PC-9 (cell line): ENCODE measurements around the gene UBE2Q2. TPM values are rescaled to one million over a fixed set of nuclear protein-coding genes. Genes with fewer than 3 reads are reported as not detected.
"Not testable (repeated sequence)": the region's sequence is repeated elsewhere in the genome, so short reads cannot be mapped to it uniquely, and the experiment has no call there.

Experiments
- BruUV-seq: library from RNA; stranded (reverse); fragments of 400-500 nt; replicated peaks from 2 replicates; lab custom pipeline; 2021; lab: Mats Ljungman, UMichigan
- CTCF ChIA-PET: fragments of 300-600 bp; sonication (Branson Sonifier 250); formaldehyde crosslinking; loops from one replicate; lab custom pipeline; 2022; ENCODE audit warnings: antibody characterized with exemption; lab: Charles Lee
- POLR2A ChIA-PET: fragments of 300-600 bp; sonication (Branson Sonifier 250); formaldehyde crosslinking; loops from one replicate; lab custom pipeline; 2022; ENCODE audit warnings: antibody characterized with exemption; ENCODE audit not compliant: unreplicated experiment; lab: Charles Lee
- DNase-seq, 2 experiments: peaks; one replicate each; pipeline versions ENCODE4 v3.0.0 to v3.0.0-alpha.2; 2015 to 2022; ENCODE audit warnings: mixed read lengths in 1 of 2
- H2AFZ ChIP-seq: fragments of 200-600 bp; sonication (generic); 2 replicates; pipeline ENCODE4 v1.8.1; 2017; ENCODE audit warnings: antibody characterized with exemption
- H3F3A ChIP-seq: fragments of 200-600 bp; sonication (generic); 2 replicates; pipeline ENCODE4 v1.8.1; 2017; ENCODE audit warnings: antibody characterized with exemption, mild to moderate bottlenecking, low read depth; ENCODE audit not compliant: insufficient read depth
- H3K27ac ChIP-seq: fragments of 200-600 bp; sonication (generic); 2 replicates; pipeline ENCODE4 v1.6.1; 2016; ENCODE audit warnings: mixed run types
- H3K27me3 ChIP-seq: fragments of 200-600 bp; sonication (generic); 2 replicates; pipeline ENCODE4 v1.6.1; 2016; ENCODE audit warnings: low read depth, mixed run types; ENCODE audit not compliant: insufficient read depth
- H3K36me3 ChIP-seq: fragments of 200-600 bp; sonication (generic); 2 replicates; pipeline ENCODE4 v1.6.1; 2016; ENCODE audit warnings: low read depth, mixed run types
- H3K4me1 ChIP-seq: fragments of 200-600 bp; sonication (generic); replicated peaks from 2 replicates; pipeline ENCODE4 v1.6.1; 2016; ENCODE audit warnings: mixed run types; ENCODE audit not compliant: insufficient read depth
- H3K4me2 ChIP-seq: fragments of 200-600 bp; sonication (generic); 2 replicates; pipeline ENCODE4 v1.6.1; 2017; ENCODE audit warnings: mixed run types
- H3K4me3 ChIP-seq: fragments of 200-600 bp; sonication (generic); 2 replicates; pipeline ENCODE4 v1.6.1; 2016; ENCODE audit warnings: mixed run types
- H3K79me2 ChIP-seq: fragments of 200-600 bp; sonication (generic); 2 replicates; pipeline ENCODE4 v1.6.1; 2017; ENCODE audit warnings: low read depth, mixed run types
- H3K9me2 ChIP-seq: fragments of 200-600 bp; sonication (generic); 2 replicates; pipeline ENCODE4 v1.8.1; 2017; ENCODE audit warnings: mild to moderate bottlenecking; ENCODE audit not compliant: insufficient read depth
- H3K9me3 ChIP-seq: fragments of 200-600 bp; sonication (generic); 2 replicates; pipeline ENCODE4 v1.8.1; 2016; ENCODE audit warnings: low read depth; ENCODE audit not compliant: insufficient read depth
- H4K20me1 ChIP-seq: fragments of 200-600 bp; sonication (generic); 2 replicates; pipeline ENCODE4 v1.8.1; 2017; ENCODE audit not compliant: insufficient read depth
- EZH2 ChIP-seq: fragments of 200-600 bp; sonication (generic); IDR thresholded peaks from 2 replicates; pipeline ENCODE4 v1.8.0; 2017; ENCODE audit warnings: antibody characterized with exemption, low read depth
- intact Hi-C: fragments of 100-400 bp; cut with micrococcal nuclease; formaldehyde crosslinking; loops from one replicate; pipeline ENCODE4 v1.10.0; 2022; ENCODE audit not compliant: unreplicated experiment
- total RNA-seq: library from RNA; stranded (reverse); gene quantifications from 2 replicates; pipeline ENCODE4 v1.2.3, GENCODE V29; 2021
- TF ChIP-seq, protein P1 (sequence below): fragments of 200-600 bp; sonication (generic); conservative IDR thresholded peaks from 2 replicates; pipeline ENCODE4 v1.6.1; 2017; ENCODE audit warnings: mixed run types, antibody characterized with exemption, mild to moderate bottlenecking, moderate library complexity

The UBE2Q2 gene
- total RNA-seq, 1 experiment from 2014 or later, result 15.6 TPM

DNA sequence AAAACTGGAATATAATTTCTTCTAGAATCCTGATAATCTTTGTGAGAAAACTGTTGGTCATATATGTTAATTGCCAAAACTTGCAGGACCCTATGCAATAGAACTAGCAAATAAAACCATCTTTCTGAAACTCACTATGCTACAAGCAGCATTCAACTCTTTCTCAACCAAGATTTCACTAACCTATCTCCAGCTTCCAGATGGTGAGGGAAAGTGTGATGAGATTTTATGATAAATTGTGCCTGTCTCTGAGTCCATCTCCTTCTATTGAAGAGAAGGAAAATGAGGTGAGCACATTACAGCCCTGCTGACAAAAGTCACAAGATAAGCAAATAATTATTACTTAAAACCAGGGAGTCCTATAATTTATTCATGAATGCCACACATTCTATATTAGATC is 44.1 kb upstream of the UBE2Q2 start:
- Histone ChIP-seq H3K27ac (no peak overlapping the region), H3K27me3 (peaks cover 30% of the 10 kb centered on the region), H4K20me1 (no peaks in the 10 kb centered on the region), H3K9me3 (no peaks in the 10 kb centered on the region), H3K4me1 (peaks cover 5% of the 10 kb centered on the region; the same call in 1 of the 2 replicates), H3K4me3 (no peak overlapping the region), H3K36me3 (no peaks in the 10 kb centered on the region), H2AFZ (no peak overlapping the region), H3K4me2 (no peak overlapping the region), H3K9me2 (no peaks in the 10 kb centered on the region), H3F3A (no peaks in the 10 kb centered on the region), H3K79me2 (no peaks in the 10 kb centered on the region)
- POLR2A ChIA-PET, result no interaction called here
- DNase-seq, result no peak
- CTCF ChIA-PET, result no interaction called here
- TF ChIP-seq, protein P1, sequence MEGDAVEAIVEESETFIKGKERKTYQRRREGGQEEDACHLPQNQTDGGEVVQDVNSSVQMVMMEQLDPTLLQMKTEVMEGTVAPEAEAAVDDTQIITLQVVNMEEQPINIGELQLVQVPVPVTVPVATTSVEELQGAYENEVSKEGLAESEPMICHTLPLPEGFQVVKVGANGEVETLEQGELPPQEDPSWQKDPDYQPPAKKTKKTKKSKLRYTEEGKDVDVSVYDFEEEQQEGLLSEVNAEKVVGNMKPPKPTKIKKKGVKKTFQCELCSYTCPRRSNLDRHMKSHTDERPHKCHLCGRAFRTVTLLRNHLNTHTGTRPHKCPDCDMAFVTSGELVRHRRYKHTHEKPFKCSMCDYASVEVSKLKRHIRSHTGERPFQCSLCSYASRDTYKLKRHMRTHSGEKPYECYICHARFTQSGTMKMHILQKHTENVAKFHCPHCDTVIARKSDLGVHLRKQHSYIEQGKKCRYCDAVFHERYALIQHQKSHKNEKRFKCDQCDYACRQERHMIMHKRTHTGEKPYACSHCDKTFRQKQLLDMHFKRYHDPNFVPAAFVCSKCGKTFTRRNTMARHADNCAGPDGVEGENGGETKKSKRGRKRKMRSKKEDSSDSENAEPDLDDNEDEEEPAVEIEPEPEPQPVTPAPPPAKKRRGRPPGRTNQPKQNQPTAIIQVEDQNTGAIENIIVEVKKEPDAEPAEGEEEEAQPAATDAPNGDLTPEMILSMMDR, result no peak
- no peak for TF ChIP-seq EZH2
- intact Hi-C loops, result no loop called here
- no TSS peak for BruUV-seq

DNA sequence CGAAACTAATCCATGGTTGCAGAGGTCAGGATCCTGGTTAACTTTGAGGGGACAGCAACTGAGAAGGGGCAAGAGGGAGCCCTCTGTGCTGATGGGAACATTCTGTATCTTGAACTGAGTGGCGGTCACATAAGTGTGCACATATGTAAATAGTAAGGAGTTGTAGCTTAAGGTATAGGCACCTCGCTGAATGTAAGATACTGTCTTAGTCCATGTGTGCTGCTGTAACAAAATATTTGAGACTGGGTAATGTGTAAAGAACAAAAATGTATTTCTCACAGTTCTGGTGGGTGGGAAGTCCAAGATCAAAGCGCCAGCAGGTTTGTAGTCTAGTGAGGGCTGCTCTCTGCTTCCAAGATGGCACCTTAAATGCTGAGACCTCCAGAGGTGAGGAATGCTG is 42.8 kb upstream of the UBE2Q2 start:
- peaks cover 30% of the 10 kb centered on the region for H3K27me3 ChIP-seq
- H2AFZ ChIP-seq, H3K79me2 ChIP-seq, H3F3A ChIP-seq, H3K4me2 ChIP-seq, H4K20me1 ChIP-seq, H3K9me3 ChIP-seq, H3K27ac ChIP-seq, BruUV-seq, H3K36me3 ChIP-seq, DNase-seq, H3K4me1 ChIP-seq, H3K9me2 ChIP-seq, H3K4me3 ChIP-seq: not testable (repeated sequence)
- CTCF ChIA-PET, result interaction anchor here (0.6 to 2.3 kb wide), 2 partner anchors 14 to 72 kb away, joined by 3 to 5 read pairs; no protein-coding TSS in a partner anchor
- POLR2A ChIA-PET, result interaction anchor here (0.6 kb wide), 1 partner anchor 57 kb away, joined by 4 read pairs; no protein-coding TSS in a partner anchor
- intact Hi-C loops, result loop anchor here (5.0 kb wide), 1 partner anchor 78 kb away; a partner anchor contains a TSS

DNA sequence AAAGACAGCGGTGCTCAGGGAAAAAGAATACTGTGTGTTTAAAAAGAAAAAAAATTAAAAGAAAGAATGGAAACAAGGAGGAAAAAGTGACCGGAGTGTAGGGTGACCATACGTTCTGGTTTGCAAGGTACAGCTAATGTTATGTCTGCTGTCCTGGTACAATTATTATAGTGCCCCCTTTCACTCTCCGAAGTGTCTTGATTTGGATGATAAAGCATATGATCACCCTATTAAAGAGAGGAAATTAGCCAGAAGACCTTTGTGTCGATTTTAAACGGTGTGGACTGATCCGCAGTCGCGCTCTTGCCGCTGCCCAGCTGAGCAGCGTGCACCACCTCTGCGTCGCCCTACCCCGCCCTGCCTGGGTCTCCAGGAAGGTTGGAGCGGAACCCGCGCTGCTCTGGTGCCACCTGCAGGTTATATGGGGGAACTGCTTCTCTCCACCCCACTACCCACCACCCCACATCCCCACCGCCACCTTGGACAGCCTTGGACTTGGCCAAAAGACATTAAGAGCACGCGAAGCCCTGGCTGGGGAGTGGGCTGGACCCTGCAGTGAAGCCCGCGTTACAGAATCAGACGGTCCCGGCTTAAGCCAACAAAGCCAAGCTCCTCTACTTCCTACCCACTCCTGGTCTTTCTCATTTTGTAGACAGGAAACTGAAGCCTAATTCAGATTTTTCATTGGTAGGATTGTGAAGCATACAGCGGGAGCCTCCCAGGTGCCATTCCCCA is 41.2 kb upstream of the UBE2Q2 start:
- Histone ChIP-seq H3K27ac (no peak overlapping the region), H3F3A (no peaks in the 10 kb centered on the region), H3K27me3 (peaks cover 30% of the 10 kb centered on the region), H3K36me3 (no peaks in the 10 kb centered on the region), H2AFZ (peak overlapping the region; percentile 70; the same call in 1 of the 2 replicates), H3K4me1 (peaks cover 5% of the 10 kb centered on the region; the same call in 1 of the 2 replicates), H3K79me2 (no peaks in the 10 kb centered on the region), H3K9me2 (no peaks in the 10 kb centered on the region), H3K4me3 (peak overlapping the region; percentile 23; the same call in 1 of the 2 replicates), H3K9me3 (no peaks in the 10 kb centered on the region), H3K4me2 (peak overlapping the region; percentile 76), H4K20me1 (no peaks in the 10 kb centered on the region)
- no TSS peak for BruUV-seq
- intact Hi-C loops, result loop anchor here (1.0 to 5.0 kb wide), 3 partner anchors 69 to 118 kb away; a partner anchor contains a TSS
- peak in 1 of 2 experiments; percentile 78 for DNase-seq
- POLR2A ChIA-PET, result no interaction called here
- TF ChIP-seq, protein P1, result peak; percentile 82
- TF ChIP-seq EZH2, result no peak
- CTCF ChIA-PET, result interaction anchor here (0.5 to 2.3 kb wide), 9 partner anchors 74 to 927 kb away, joined by 3 to 14 read pairs (median 6); partner anchors contain the start of gene MAN2C1

DNA sequence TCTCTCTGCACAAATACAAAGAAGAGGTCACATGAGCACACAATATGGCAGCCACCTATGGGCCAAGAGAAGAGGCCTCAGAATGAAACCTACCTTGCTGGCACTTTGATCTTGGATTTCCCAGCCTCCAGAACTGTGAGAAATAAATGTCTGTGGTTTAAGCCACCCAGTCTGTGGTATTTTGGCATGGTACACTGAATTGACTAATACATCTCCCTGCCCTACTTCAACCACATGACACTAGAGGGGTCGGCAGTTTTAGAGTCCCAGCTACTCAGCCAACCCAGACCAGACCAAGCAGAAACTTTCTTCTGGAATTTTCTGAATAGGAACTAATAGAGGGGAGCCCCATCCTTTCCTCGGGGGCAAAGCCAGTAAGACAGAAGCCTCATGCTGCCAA is 35.8 kb upstream of the UBE2Q2 start:
- H4K20me1 ChIP-seq, POLR2A ChIA-PET, H3F3A ChIP-seq, H3K79me2 ChIP-seq, H3K9me3 ChIP-seq, H3K9me2 ChIP-seq, H3K27me3 ChIP-seq, DNase-seq, BruUV-seq, H3K27ac ChIP-seq, H3K4me1 ChIP-seq, intact Hi-C loops, H3K4me3 ChIP-seq, CTCF ChIA-PET, H3K4me2 ChIP-seq, H2AFZ ChIP-seq, H3K36me3 ChIP-seq: not testable (repeated sequence)

DNA sequence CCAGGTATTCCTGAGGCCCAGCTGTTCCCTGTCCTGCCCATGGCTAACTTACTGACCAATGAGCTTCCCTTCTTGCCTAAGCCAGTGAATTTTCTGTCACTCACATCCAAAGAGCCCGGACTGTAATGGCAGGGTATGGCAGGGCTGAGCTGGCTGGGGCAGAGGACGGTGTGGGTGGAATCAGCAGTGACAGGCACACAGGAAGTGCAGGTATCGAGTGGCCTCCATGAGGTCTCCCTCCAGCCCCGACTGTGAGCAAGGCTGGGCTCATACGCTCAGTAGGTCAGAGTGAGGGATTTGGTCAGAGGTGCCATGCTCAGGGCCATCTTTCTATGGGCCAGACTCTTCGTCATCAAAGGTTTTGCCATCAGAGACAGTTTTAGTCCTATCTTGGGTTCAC is 35.2 kb upstream of the UBE2Q2 start:
- CTCF ChIA-PET, result not testable (repeated sequence)

More for the DNA sequence above, 35.2 kb upstream of the UBE2Q2 start:
- H3K9me3 ChIP-seq, H3K27me3 ChIP-seq, H3K27ac ChIP-seq, H2AFZ ChIP-seq, intact Hi-C loops, H3K4me1 ChIP-seq, DNase-seq, H3K9me2 ChIP-seq, H3K4me3 ChIP-seq, H4K20me1 ChIP-seq, H3K4me2 ChIP-seq, BruUV-seq, H3K36me3 ChIP-seq, H3F3A ChIP-seq, H3K79me2 ChIP-seq: not testable (repeated sequence)
- POLR2A ChIA-PET, result interaction anchor here (0.6 kb wide), 1 partner anchor 80 kb away, joined by 3 read pairs; no protein-coding TSS in a partner anchor
